ENCODE data around the gene ZNF280C.

Gene ZNF280C

GRCh38 chrX:130261296-130261893, 7.3 kb downstream of the ZNF280C start:
- WGBS (ENCODE audit: extremely low coverage, insufficient coverage, insufficient read length), result no CpG with 5 or more reads among the region's 4 CpGs
- H3K9ac ChIP-seq (ENCODE audit: low read length), result no peak overlapping the region

GRCh38 chrX:130260316-130260715, 8.4 kb downstream of the ZNF280C start:
- no peaks in the 10 kb centered on the region for H3K79me2 ChIP-seq (ENCODE audit: control insufficient read depth, insufficient read depth, low read length, poor library complexity)
- H3K4me1 ChIP-seq (ENCODE audit: control insufficient read depth in 1 of 2, insufficient read depth in 2 of 2, low read length in 2 of 2), result no peaks in the 10 kb centered on the region
- H3K27me3 ChIP-seq (ENCODE audit: insufficient read depth, low read length), result no peaks in the 10 kb centered on the region
- H3K4me3 ChIP-seq (ENCODE audit: low read depth, low read length), result no peak overlapping the region
- H3K14ac ChIP-seq (ENCODE audit: low read length), result no peak overlapping the region
- no peak overlapping the region for H3K4ac ChIP-seq (ENCODE audit: low read depth, low read length)
- H2BK120ac ChIP-seq (ENCODE audit: insufficient read depth, low read length, poor library complexity), result no peak overlapping the region
- H2AFZ ChIP-seq (ENCODE audit: insufficient read depth, low read length, poor library complexity), result no peak overlapping the region
- no CpG with 5 or more reads among the region's 2 CpGs for WGBS (ENCODE audit: extremely low coverage, insufficient coverage, insufficient read length)
- no peak for DNase-seq
- H3K4me2 ChIP-seq (ENCODE audit: low read length), result no peak overlapping the region
- H3K9me3 ChIP-seq (ENCODE audit: insufficient read depth, low read depth, low read length), result no peaks in the 10 kb centered on the region
- H3K18ac ChIP-seq (ENCODE audit: low read length), result no peak overlapping the region
- no peak overlapping the region for H4K8ac ChIP-seq (ENCODE audit: low read depth, low read length)
- H4K91ac ChIP-seq (ENCODE audit: low read depth, low read length), result no peak overlapping the region
- no peak overlapping the region for H4K12ac ChIP-seq (ENCODE audit: low read depth, low read length)
- H3K79me1 ChIP-seq (ENCODE audit: low read length), result no peaks in the 10 kb centered on the region
- H2BK12ac ChIP-seq (ENCODE audit: low read length), result no peak overlapping the region
- no peak overlapping the region for H2AK5ac ChIP-seq (ENCODE audit: low read length)
- H2BK5ac ChIP-seq (ENCODE audit: low read depth, low read length, poor library complexity), result no peak overlapping the region
- no peak overlapping the region for H3K27ac ChIP-seq (ENCODE audit: low read depth, low read length)
- peaks cover 1 to 3% of the 10 kb centered on the region in 2 experiments for H3K36me3 ChIP-seq (ENCODE audit: control insufficient read depth in 1 of 2, insufficient read depth in 2 of 2, low read length in 2 of 2)
- H3K9ac ChIP-seq (ENCODE audit: low read length), result no peak overlapping the region
- H3K23ac ChIP-seq (ENCODE audit: low read length), result no peak overlapping the region

More at GRCh38 chrX:130261296-130261893, 7.3 kb downstream of the ZNF280C start:
- Histone ChIP-seq H2BK12ac (ENCODE audit: low read length) (no peak overlapping the region), H2BK120ac (ENCODE audit: insufficient read depth, low read length, poor library complexity) (no peak overlapping the region), H3K18ac (ENCODE audit: low read length) (no peak overlapping the region), H4K8ac (ENCODE audit: low read depth, low read length) (no peak overlapping the region), H3K23ac (ENCODE audit: low read length) (no peak overlapping the region), H3K4ac (ENCODE audit: low read depth, low read length) (no peak overlapping the region), H3K4me3 (ENCODE audit: low read depth, low read length) (no peak overlapping the region), H2BK5ac (ENCODE audit: low read depth, low read length, poor library complexity) (no peak overlapping the region), H4K12ac (ENCODE audit: low read depth, low read length) (no peak overlapping the region), H2AFZ (ENCODE audit: insufficient read depth, low read length, poor library complexity) (no peak overlapping the region), H3K36me3 (ENCODE audit: control insufficient read depth in 1 of 2, insufficient read depth in 2 of 2, low read length in 2 of 2) (no peaks in the 10 kb centered on the region), H3K27me3 (ENCODE audit: insufficient read depth, low read length) (no peaks in the 10 kb centered on the region), H3K4me1 (ENCODE audit: control insufficient read depth in 1 of 2, insufficient read depth in 2 of 2, low read length in 2 of 2) (no peaks in the 10 kb centered on the region), H3K79me2 (ENCODE audit: control insufficient read depth, insufficient read depth, low read length, poor library complexity) (no peaks in the 10 kb centered on the region), H3K4me2 (ENCODE audit: low read length) (no peak overlapping the region), H2AK5ac (ENCODE audit: low read length) (no peak overlapping the region), H3K14ac (ENCODE audit: low read length) (no peak overlapping the region), H4K91ac (ENCODE audit: low read depth, low read length) (no peak overlapping the region), H3K27ac (ENCODE audit: low read depth, low read length) (no peak overlapping the region), H3K79me1 (ENCODE audit: low read length) (no peaks in the 10 kb centered on the region), H3K9me3 (ENCODE audit: insufficient read depth, low read depth, low read length) (no peaks in the 10 kb centered on the region)
- no peak for DNase-seq

- H2BK12ac ChIP-seq (ENCODE audit: low read length), result no peak overlapping the region
Observed at GRCh38 chrX:130253916-130254315, 14.8 kb downstream of the ZNF280C start.

GRCh38 chrX:130251671-130252070, 17.0 kb downstream of the ZNF280C start:
- H3K23ac ChIP-seq (ENCODE audit: low read length), result no peak overlapping the region
- no peak overlapping the region for H3K4me2 ChIP-seq (ENCODE audit: low read length)
- peak; percentile 7 to 49 for DNase-seq
- H3K18ac ChIP-seq (ENCODE audit: low read length), result no peak overlapping the region
- no peaks in the 10 kb centered on the region for H3K4me1 ChIP-seq (ENCODE audit: control insufficient read depth in 1 of 2, insufficient read depth in 2 of 2, low read length in 2 of 2)
- no peak overlapping the region for H3K27ac ChIP-seq (ENCODE audit: low read depth, low read length)
- no peak overlapping the region for H3K4ac ChIP-seq (ENCODE audit: low read depth, low read length)
- no peak overlapping the region for H4K8ac ChIP-seq (ENCODE audit: low read depth, low read length)
- no peak overlapping the region for H2BK120ac ChIP-seq (ENCODE audit: insufficient read depth, low read length, poor library complexity)
- no peak overlapping the region for H3K14ac ChIP-seq (ENCODE audit: low read length)
- H4K91ac ChIP-seq (ENCODE audit: low read depth, low read length), result no peak overlapping the region
- H2AK5ac ChIP-seq (ENCODE audit: low read length), result no peak overlapping the region
- no peak overlapping the region for H2AFZ ChIP-seq (ENCODE audit: insufficient read depth, low read length, poor library complexity)
- no peaks in the 10 kb centered on the region for H3K27me3 ChIP-seq (ENCODE audit: insufficient read depth, low read length)
- H3K79me2 ChIP-seq (ENCODE audit: control insufficient read depth, insufficient read depth, low read length, poor library complexity), result no peaks in the 10 kb centered on the region
- no peak overlapping the region for H2BK5ac ChIP-seq (ENCODE audit: low read depth, low read length, poor library complexity)
- H4K12ac ChIP-seq (ENCODE audit: low read depth, low read length), result no peak overlapping the region
- peaks cover 1 to 3% of the 10 kb centered on the region in 2 experiments for H3K36me3 ChIP-seq (ENCODE audit: control insufficient read depth in 1 of 2, insufficient read depth in 2 of 2, low read length in 2 of 2)
- H2BK12ac ChIP-seq (ENCODE audit: low read length), result no peak overlapping the region
- H3K79me1 ChIP-seq (ENCODE audit: low read length), result no peaks in the 10 kb centered on the region
- no peak overlapping the region for H3K9ac ChIP-seq (ENCODE audit: low read length)
- no peak overlapping the region for H3K4me3 ChIP-seq (ENCODE audit: low read depth, low read length)
- H3K9me3 ChIP-seq (ENCODE audit: insufficient read depth, low read depth, low read length), result no peaks in the 10 kb centered on the region
- no CpG with 5 or more reads among the region's 14 CpGs for WGBS (ENCODE audit: extremely low coverage, insufficient coverage, insufficient read length)

More at GRCh38 chrX:130253916-130254315, 14.8 kb downstream of the ZNF280C start:
- H3K27ac ChIP-seq (ENCODE audit: low read depth, low read length), result no peak overlapping the region
- H3K14ac ChIP-seq (ENCODE audit: low read length), result no peak overlapping the region
- no peak overlapping the region for H4K8ac ChIP-seq (ENCODE audit: low read depth, low read length)
- peaks cover 1 to 3% of the 10 kb centered on the region in 2 experiments for H3K36me3 ChIP-seq (ENCODE audit: control insufficient read depth in 1 of 2, insufficient read depth in 2 of 2, low read length in 2 of 2)
- H3K18ac ChIP-seq (ENCODE audit: low read length), result no peak overlapping the region
- H3K9ac ChIP-seq (ENCODE audit: low read length), result no peak overlapping the region
- H3K9me3 ChIP-seq (ENCODE audit: insufficient read depth, low read depth, low read length), result no peaks in the 10 kb centered on the region
- DNase-seq, result no peak
- no peaks in the 10 kb centered on the region for H3K79me2 ChIP-seq (ENCODE audit: control insufficient read depth, insufficient read depth, low read length, poor library complexity)
- H4K12ac ChIP-seq (ENCODE audit: low read depth, low read length), result no peak overlapping the region
- no peak overlapping the region for H3K4me3 ChIP-seq (ENCODE audit: low read depth, low read length)
- no peak overlapping the region for H2AFZ ChIP-seq (ENCODE audit: insufficient read depth, low read length, poor library complexity)
- no peak overlapping the region for H2BK5ac ChIP-seq (ENCODE audit: low read depth, low read length, poor library complexity)
- no peaks in the 10 kb centered on the region for H3K27me3 ChIP-seq (ENCODE audit: insufficient read depth, low read length)
- no peaks in the 10 kb centered on the region for H3K4me1 ChIP-seq (ENCODE audit: control insufficient read depth in 1 of 2, insufficient read depth in 2 of 2, low read length in 2 of 2)
- H3K4ac ChIP-seq (ENCODE audit: low read depth, low read length), result no peak overlapping the region
- H3K23ac ChIP-seq (ENCODE audit: low read length), result no peak overlapping the region
- H4K91ac ChIP-seq (ENCODE audit: low read depth, low read length), result no peak overlapping the region
- no peak overlapping the region for H3K4me2 ChIP-seq (ENCODE audit: low read length)
- no peak overlapping the region for H2AK5ac ChIP-seq (ENCODE audit: low read length)
- no peak overlapping the region for H2BK120ac ChIP-seq (ENCODE audit: insufficient read depth, low read length, poor library complexity)
- H3K79me1 ChIP-seq (ENCODE audit: low read length), result no peaks in the 10 kb centered on the region

Data from trophoblast cell (in vitro differentiated cells and primary cell).